Measurements from ENCODE around the gene CLRN3.

CLRN3 gene

GRCh38 chr10:127836176-127836575 is 56.6 kb downstream of the CLRN3 start:
- DNase-seq, result no peak

GRCh38 chr10:127834791-127835190 is 58.0 kb downstream of the CLRN3 start:
- no peak for DNase-seq

- DNase-seq, result no peak
Observed at GRCh38 chr10:127834221-127834620, 58.5 kb downstream of the CLRN3 start.

GRCh38 chr10:127833804-127834203 is 58.9 kb downstream of the CLRN3 start:
- no peak for DNase-seq

- DNase-seq, result no peak
Observed at GRCh38 chr10:127832501-127832900, 60.2 kb downstream of the CLRN3 start.

- no peak for DNase-seq
Observed at GRCh38 chr10:127830414-127830813, 62.3 kb downstream of the CLRN3 start.
